ENCODE measurements around the gene TOGARAM2.
A peak's percentile ranks its signal among the peaks of the same experiment; 100 is the strongest.
"Not testable (repeated sequence)": the region's sequence is repeated elsewhere in the genome, so short reads cannot be mapped to it uniquely, and the experiment has no call there.

TOGARAM2 gene

DNA sequence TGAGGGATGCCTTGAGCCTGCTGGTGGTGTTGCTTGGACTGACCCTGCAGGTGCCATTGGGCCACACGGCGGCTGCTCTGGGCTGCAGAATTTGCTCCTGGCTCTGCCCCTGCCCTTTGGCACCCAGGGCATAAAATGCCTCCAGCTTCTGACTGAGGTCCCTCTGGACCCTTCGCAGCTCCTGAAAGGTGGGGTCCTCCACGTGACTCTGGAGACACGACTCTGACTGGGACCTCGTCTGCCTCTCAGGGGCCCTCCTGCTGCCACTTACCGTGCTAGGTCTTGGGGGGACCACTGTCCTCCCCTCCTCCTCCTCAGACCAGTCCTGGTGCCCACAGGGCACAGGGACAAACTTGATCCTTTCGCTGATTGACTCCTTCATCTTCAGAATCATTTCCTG lies 91.2 kb downstream of the TOGARAM2 start:
- no peak for DNase-seq (ENCODE audit: low spot score)
- no peak for FAIRE-seq

DNA sequence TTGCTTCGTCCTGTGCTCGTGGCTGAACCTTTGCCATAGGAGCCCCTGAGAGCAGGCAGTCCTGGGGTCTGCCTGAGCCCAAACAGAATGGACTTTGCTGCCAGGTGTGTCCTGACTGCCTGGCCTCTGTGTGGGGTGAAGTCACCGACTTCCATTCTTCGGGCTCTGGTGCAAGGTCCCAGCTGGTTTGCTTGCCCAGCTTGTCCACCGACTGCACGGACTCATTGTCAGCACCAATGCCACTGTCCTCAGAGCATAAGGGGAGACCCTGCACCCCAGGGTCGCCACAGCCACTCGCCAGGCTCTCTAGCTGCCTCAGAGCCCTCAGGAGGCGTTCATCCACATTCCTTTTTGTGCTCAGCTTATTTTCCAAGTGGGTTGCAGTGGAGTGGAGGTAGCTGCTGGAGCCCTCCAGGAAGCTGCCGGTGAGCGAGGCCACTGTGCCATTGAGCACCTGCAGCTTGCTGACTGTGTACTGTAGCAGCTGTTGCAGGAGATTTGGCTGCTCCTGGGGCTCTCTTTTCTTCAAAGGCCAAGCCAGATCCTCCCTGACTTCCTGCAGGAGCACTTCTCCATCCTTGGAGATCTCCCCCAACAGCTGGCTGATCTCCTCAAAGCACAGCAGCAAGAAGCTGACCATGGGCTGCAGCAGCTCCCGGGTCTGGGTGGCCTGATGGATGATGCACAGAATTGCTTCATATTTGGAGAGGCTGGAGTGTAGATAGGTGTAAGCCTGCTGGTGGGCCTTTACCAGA lies 92.0 kb downstream of the TOGARAM2 start:
- DNase-seq (ENCODE audit: low spot score) = no peak
- FAIRE-seq = no peak

- FAIRE-seq = no peak
- no peak for DNase-seq (ENCODE audit: low spot score)
These were observed 92.8 kb downstream of the TOGARAM2 start for GRCh38 chr2:29073933-29074332.

GRCh38 chr2:29074411-29074810 lies 93.3 kb downstream of the TOGARAM2 start, which contains the start of gene PCARE:
Gene PCARE, minus strand, starts transcription at chr2:29074523. Its CDS starts 262 bp downstream, at chr2:29074261.
- DNase-seq (ENCODE audit: low spot score) (no peak), FAIRE-seq (no peak)

- no peak for FAIRE-seq
- DNase-seq (ENCODE audit: low spot score) = no peak
These were observed 95.0 kb downstream of the TOGARAM2 start for GRCh38 chr2:29075894-29076705.

DNA sequence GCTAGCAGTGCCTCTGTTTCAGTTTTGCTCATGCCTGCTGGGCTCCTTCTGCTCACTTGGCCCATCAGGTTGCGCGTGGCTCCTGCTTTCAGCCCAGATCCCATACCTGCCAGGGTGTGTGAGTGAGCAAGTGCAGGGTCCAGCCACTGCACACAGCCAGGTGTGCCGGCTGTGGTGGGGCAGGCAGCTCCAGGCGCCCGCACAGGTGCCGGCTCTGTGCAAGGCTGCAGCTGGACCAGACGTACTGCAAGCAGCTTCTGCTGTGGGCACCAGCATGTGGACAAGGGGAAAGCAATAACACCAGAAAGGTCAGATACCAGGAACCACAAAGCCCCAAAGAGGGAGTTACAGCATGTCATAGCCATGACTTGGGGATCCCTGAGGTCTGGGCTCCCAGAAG lies 98.8 kb downstream of the TOGARAM2 start:
- no peak for DNase-seq (ENCODE audit: low spot score)
- no peak for FAIRE-seq

- no peak for DNase-seq (ENCODE audit: low spot score)
- no peak for FAIRE-seq
These were observed 100.0 kb downstream of the TOGARAM2 start for GRCh38 chr2:29080886-29081743.

DNA sequence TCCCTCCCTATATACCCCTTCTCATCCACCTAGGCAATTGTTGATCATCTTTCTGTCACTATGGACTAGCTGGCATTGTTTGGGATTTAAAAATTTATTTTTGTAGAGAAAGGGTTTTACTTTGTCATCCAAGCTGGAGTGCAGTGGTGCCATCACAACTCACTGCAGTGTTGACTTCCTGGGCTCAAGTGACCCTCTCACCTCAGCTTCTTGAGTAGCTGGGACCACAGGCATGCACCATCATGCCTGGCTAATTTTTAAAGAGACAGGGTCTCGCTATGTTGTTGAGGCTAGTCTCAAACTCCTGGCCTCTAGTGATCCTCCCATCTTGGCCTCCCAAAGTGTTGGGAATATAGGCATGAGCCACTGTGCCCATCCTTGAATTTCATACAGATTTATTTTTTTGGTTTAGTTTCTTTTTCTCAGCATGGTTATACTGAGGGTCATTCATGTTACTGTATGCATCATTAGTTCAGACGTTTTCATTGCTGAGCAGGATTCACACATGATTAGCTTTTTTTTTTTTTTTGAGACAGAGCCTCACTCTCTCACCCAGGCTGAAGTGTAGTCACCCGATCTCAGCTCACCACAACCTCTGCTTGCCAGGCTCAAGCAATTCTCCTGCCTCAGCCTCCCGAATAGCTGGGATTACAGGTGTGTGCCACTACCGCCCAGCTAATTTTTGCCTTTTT lies 101.9 kb downstream of the TOGARAM2 start:
- FAIRE-seq (no peak), DNase-seq (ENCODE audit: low spot score) (no peak)

DNA sequence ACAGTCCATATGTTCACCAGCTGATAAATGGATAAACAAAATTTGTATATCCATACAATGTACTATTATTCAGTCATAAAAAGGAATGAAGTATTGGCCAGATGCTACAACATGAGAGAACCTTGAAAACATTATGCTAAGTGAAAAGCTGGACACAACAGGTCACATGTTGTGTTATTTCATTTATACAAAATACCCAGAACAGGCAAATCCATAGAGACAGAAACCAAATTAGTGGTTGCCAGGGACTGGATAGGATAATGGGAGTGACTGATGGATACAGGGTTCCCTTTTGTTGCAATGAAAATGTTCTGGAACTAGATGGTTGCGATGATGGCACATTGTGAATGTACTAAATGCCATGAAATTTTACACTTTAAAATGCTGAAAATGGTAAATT lies 103.5 kb downstream of the TOGARAM2 start:
- DNase-seq (ENCODE audit: low spot score) (no peak), FAIRE-seq (no peak)

- not testable (repeated sequence) for FAIRE-seq
- peak; percentile 18 for DNase-seq (ENCODE audit: low spot score)
These were observed 109.2 kb downstream of the TOGARAM2 start for GRCh38 chr2:29090311-29090710.

DNA sequence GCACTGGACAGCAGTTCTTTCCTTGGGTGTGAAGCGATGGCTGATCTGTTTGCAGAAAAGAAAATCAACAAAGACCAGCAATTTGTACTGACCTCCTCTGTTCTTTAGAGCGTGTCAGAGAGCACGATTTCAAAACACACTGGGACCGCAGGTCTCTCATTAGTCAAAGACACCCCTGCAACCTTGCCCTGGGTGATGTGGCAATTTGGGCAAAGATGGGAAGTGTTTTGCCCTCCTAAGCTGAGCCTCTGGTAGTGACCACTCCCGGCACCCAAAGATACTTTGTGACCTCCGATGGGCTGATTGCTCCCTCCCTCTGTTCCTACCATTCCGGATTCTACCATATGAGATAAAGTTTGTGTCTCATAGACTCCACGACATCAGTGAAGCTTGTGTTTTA lies 115.9 kb downstream of the TOGARAM2 start:
- DNase-seq (ENCODE audit: low spot score) (no peak), FAIRE-seq (no peak)

GRCh38 chr2:29097569-29097968 lies 116.5 kb downstream of the TOGARAM2 start:
- DNase-seq (ENCODE audit: low spot score) (no peak), FAIRE-seq (no peak)

DNA sequence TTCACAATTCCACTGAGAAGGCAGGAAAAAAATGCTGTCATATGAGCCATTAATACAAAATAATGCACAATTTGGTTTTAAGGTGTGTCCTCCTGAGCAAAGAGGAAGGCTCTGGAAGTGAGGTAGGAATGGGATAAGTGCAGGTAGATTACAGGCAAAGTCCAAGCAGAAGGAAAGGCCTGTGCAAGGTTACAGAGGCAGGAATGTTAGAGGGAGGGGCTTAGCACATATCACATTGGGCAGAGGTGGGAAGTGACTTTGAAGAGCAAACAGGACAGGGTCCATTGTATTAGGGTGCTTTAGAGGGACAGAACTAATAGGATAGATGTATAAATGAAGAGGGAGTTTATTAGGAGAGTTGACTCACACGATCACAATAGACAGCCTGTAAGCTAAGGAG lies 119.5 kb downstream of the TOGARAM2 start:
- no peak for FAIRE-seq
- no peak for DNase-seq (ENCODE audit: low spot score)
